Measurements from ENCODE around the gene COTL1. TPM values are rescaled to one million over a fixed set of nuclear protein-coding genes. Genes with fewer than 3 reads are reported as not detected.

Gene COTL1
- total and polyA plus RNA-seq, 2 of the 13 experiments (the other 11 are each of a cell fraction or from before 2014, with no cell fraction given) = 8.7 to 16.9 TPM

DNA sequence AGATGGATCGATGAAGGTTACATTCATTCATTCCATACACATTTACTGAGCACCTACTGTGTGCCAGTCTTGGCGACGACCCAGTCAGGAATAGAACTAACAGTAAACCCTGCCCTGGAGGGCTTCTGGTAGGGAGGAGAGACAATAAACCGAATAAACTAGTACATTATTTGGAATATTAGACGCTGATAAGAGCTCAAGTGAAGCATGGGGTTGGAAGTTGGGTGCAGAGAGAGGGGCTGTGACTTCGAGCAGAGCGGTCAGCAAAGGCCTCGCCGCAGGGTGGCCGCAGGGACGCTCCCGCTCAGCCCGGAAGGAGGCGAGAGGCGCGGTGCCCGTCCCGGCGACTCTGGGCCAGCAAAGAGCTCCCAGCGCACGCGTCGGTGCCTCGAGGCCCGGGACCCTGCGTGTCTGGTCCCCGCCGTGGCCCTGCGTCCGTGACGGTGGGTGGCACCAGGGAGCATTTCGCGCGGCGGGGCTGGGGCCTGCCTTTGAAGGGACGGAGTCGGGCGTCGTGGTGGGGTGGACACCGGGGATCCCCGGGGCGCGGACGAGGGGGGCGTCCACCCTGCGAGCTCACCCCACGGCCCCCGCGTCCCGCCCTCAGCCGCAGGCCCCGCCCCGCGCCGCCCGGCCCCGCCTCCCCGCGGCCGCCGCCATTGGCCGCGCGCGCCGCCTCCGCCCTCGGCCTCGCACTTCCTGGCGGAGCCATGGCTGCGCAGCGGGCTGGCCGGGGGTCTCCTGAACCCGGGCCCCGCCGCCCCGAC is 30.1 kb upstream of the COTL1 start, which contains the start of gene KLHL36 (continued):
- TF ChIP-seq ZNF225 (CRISPR knock-in tag; IDR thresholded peaks at IDR 0.05) (peak; percentile 90), ZKSCAN1 (IDR thresholded peaks at IDR 0.05; ENCODE audit: low read length) (peak; percentile 96), KDM5A (IDR thresholded peaks at IDR 0.05; ENCODE audit: borderline replicate concordance, low read length) (no peak), DPF2 (CRISPR knock-in tag; IDR thresholded peaks at IDR 0.05; ENCODE audit: borderline replicate concordance, low read depth) (no peak), SRY (CRISPR knock-in tag; IDR thresholded peaks at IDR 0.05) (peak; percentile 85; the same call in 1 of the 2 replicates), KLF9 (CRISPR knock-in tag; IDR thresholded peaks at IDR 0.05; ENCODE audit: low read depth) (peak; percentile 55; the same call in 1 of the 2 replicates), PAF1 (CRISPR knock-in tag; IDR thresholded peaks at IDR 0.05) (no peak), ZBTB3 (CRISPR knock-in tag; IDR thresholded peaks at IDR 0.05; ENCODE audit: borderline replicate concordance, low read depth) (no peak; the same call in 1 of the 2 replicates), FOXC1 (CRISPR knock-in tag; IDR thresholded peaks at IDR 0.05; ENCODE audit: borderline replicate concordance) (peak; percentile 76; the same call in 1 of the 2 replicates), TP53 (CRISPR knock-in tag; conservative IDR thresholded peaks at IDR 0.05) (0 out of 2 replicates have a peak, but pooled peaks have one; percentile 26), ZNF382 (CRISPR knock-in tag; IDR thresholded peaks at IDR 0.05; ENCODE audit: borderline replicate concordance) (no peak), U2AF1 (optimal IDR thresholded peaks at IDR 0.05; ENCODE audit: low read depth, low read length) (no peak), TRIM24 (CRISPR knock-in tag; IDR thresholded peaks at IDR 0.05) (no peak), PHF20 (CRISPR knock-in tag; IDR thresholded peaks at IDR 0.05) (no peak; the same call in 1 of the 2 replicates)
- TF ChIP-seq, protein P1, sequence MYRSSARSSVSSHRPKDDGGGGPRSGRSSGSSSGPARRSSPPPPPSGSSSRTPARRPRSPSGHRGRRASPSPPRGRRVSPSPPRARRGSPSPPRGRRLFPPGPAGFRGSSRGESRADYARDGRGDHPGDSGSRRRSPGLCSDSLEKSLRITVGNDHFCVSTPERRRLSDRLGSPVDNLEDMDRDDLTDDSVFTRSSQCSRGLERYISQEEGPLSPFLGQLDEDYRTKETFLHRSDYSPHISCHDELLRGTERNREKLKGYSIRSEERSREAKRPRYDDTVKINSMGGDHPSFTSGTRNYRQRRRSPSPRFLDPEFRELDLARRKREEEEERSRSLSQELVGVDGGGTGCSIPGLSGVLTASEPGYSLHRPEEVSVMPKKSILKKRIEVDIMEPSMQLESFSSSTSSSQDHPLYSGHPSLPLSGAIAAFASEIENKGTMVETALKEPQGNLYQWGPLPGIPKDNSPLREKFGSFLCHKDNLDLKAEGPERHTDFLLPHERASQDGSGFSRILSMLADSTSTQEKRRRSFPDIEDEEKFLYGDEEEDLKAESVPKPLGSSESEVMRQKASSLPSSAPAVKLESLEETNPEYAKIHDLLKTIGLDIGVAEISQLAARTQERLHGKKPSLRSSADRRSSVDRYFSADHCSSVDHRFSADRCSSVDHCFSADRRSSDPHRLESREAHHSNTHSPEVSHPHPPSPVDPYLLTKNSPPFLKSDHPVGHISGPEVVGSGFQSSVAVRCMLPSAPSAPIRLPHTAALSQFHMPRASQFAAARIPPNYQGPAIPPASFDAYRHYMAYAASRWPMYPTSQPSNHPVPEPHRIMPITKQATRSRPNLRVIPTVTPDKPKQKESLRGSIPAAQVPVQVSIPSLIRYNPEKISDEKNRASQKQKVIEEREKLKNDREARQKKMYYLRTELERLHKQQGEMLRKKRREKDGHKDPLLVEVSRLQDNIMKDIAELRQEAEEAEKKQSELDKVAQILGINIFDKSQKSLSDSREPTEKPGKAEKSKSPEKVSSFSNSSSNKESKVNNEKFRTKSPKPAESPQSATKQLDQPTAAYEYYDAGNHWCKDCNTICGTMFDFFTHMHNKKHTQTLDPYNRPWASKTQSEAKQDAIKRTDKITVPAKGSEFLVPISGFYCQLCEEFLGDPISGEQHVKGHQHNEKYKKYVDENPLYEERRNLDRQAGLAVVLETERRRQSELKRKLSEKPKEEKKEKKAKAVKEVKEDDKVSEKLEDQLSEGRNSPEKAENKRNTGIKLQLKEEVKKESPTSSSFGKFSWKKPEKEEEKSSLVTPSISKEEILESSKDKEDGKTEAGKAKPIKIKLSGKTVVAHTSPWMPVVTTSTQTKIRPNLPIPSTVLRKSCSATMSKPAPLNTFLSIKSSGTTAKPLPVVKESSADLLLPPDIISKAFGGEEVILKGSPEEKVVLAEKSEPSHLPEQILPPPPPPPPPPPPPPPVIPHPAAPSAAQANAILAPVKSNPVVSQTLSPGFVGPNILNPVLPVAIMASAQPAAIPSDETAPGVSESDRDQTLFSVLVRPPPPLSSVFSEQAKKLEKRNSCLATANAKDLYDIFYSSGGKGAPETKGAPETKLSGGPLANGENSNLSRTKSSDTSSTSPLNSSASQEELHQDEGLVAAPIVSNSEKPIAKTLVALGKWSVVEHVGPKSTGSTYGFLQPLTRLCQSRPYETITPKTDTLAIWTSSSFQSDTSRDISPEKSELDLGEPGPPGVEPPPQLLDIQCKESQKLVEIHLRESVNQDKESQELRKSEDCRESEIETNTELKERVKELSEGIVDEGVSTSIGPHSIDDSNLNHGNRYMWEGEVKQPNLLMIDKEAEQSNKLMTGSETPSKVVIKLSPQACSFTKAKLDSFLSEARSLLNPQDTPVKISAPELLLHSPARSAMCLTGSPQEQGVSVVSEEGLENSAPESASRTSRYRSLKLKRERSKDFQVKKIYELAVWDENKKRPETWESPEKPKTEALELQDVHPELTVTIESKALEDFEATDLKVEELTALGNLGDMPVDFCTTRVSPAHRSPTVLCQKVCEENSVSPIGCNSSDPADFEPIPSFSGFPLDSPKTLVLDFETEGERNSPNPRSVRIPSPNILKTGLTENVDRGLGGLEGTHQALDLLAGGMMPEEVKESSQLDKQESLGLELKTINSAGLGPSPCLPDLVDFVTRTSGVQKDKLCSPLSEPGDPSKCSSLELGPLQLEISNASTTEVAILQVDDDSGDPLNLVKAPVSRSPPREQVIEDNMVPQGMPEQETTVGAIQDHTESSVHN (CRISPR knock-in tag; IDR thresholded peaks at IDR 0.05) = no peak; the same call in 1 of the 2 replicates
- TF ChIP-seq, protein P2, sequence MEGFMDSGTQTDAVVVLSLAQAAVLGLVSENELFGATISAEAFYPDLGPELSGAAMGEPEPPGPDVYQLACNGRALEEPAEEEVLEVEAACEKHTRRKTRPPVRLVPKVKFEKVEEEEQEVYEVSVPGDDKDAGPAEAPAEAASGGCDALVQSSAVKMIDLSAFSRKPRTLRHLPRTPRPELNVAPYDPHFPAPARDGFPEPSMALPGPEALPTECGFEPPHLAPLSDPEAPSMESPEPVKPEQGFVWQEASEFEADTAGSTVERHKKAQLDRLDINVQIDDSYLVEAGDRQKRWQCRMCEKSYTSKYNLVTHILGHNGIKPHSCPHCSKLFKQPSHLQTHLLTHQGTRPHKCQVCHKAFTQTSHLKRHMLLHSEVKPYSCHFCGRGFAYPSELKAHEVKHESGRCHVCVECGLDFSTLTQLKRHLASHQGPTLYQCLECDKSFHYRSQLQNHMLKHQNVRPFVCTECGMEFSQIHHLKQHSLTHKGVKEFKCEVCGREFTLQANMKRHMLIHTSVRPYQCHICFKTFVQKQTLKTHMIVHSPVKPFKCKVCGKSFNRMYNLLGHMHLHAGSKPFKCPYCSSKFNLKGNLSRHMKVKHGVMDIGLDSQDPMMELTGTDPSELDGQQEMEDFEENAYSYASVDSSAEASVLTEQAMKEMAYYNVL (CRISPR knock-in tag; IDR thresholded peaks at IDR 0.05; ENCODE audit: borderline replicate concordance) = no peak
- TF ChIP-seq, protein P3, sequence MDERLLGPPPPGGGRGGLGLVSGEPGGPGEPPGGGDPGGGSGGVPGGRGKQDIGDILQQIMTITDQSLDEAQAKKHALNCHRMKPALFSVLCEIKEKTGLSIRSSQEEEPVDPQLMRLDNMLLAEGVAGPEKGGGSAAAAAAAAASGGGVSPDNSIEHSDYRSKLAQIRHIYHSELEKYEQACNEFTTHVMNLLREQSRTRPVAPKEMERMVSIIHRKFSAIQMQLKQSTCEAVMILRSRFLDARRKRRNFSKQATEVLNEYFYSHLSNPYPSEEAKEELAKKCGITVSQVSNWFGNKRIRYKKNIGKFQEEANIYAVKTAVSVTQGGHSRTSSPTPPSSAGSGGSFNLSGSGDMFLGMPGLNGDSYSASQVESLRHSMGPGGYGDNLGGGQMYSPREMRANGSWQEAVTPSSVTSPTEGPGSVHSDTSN (CRISPR knock-in tag; IDR thresholded peaks at IDR 0.05) = no peak
